ENCODE results near the gene DRC3. TPM values are rescaled to one million over a fixed set of nuclear protein-coding genes. Genes with fewer than 3 reads are reported as not detected.

DRC3 gene
- total and polyA plus RNA-seq, 10 of the 15 experiments (the other 5 are each of a cell fraction or from before 2014, with no cell fraction given), result 0.18 to 2.3 (median 0.60) TPM; not detected in 3

- ChIA-PET SMC1A (ENCODE audit: uncharacterized antibody, unreplicated experiment) (no interaction called here), RAD21 (ENCODE audit: unreplicated experiment) (no interaction called here), CTCF (no interaction called here), POLR2A (no interaction called here)
- Histone ChIP-seq H3K4me3 (no peak overlapping the region), H3K9me3 (replicated peaks; ENCODE audit: control insufficient read depth, insufficient read depth, low read length) (no peaks in the 10 kb centered on the region), H3K4me2 (ENCODE audit: control insufficient read depth, insufficient read depth) (no peak overlapping the region), H3K9ac (ENCODE audit: control insufficient read depth, insufficient read depth, low read length) (no peak overlapping the region), H3K36me3 (ENCODE audit: control insufficient read depth in 2 of 2, insufficient read depth in 2 of 2, low read length in 1 of 2) (no peaks in the 10 kb centered on the region), H3K27ac (ENCODE audit: control insufficient read depth, insufficient read depth) (no peak overlapping the region), H2AFZ (ENCODE audit: control insufficient read depth, low read depth, low read length) (no peak overlapping the region), H4K20me1 (ENCODE audit: control insufficient read depth, insufficient read depth) (no peaks in the 10 kb centered on the region), H3K4me1 (ENCODE audit: control insufficient read depth, insufficient read depth, low read length) (no peaks in the 10 kb centered on the region; the same call in 1 of the 2 replicates), H3K79me2 (ENCODE audit: control insufficient read depth, insufficient read depth, low read length) (no peaks in the 10 kb centered on the region), H3K27me3 (replicated peaks in 1 of 2; ENCODE audit: control insufficient read depth in 2 of 2, insufficient read depth in 2 of 2, low read length in 1 of 2) (no peaks in the 10 kb centered on the region)
- whole genome bisulfite sequencing (ENCODE audit: insufficient coverage, insufficient replicate concordance, low lambda C conversion rate, missing lambda C conversion rate), result 44% methylated on average over 9 of the region's 9 CpGs
- no peak for FAIRE-seq
- no TSS peak for BruUV-seq (replicated peaks)
- intact Hi-C loops (cut with micrococcal nuclease; ENCODE audit: unreplicated experiment), result no loop called here
- in situ Hi-C loops (cut with MboI), result no loop called here
- TF ChIP-seq USF1 (IDR thresholded peaks at IDR 0.05; ENCODE audit: borderline replicate concordance, extremely low read length, insufficient read depth, low read depth, low read length) (no peak), TAF1 (IDR thresholded peaks at IDR 0.05; ENCODE audit: borderline replicate concordance, low read depth, low read length) (no peak), TCF12 (IDR thresholded peaks at IDR 0.05; ENCODE audit: low read depth, low read length) (no peak), HCFC1 (IDR thresholded peaks at IDR 0.05; ENCODE audit: low read length) (no peak), SMARCA5 (IDR thresholded peaks at IDR 0.05) (no peak), NFYB (IDR thresholded peaks at IDR 0.05; ENCODE audit: insufficient read depth, low read depth, low read length) (no peak), ZNF217 (IDR thresholded peaks at IDR 0.05) (no peak), PKNOX1 (IDR thresholded peaks at IDR 0.05) (no peak), ZNF274 (IDR thresholded peaks at IDR 0.05; ENCODE audit: insufficient read depth, insufficient read length) (no peak), CHD1 (IDR thresholded peaks at IDR 0.05; ENCODE audit: low read depth, low read length) (no peak), CREM (IDR thresholded peaks at IDR 0.05; ENCODE audit: low read depth) (no peak), BCL11A (IDR thresholded peaks at IDR 0.05; ENCODE audit: low read depth, low read length) (no peak)
- no peak for DNase-seq (ENCODE audit: low read depth, low spot score)
- ATAC-seq, result no peak
These were observed 8.7 kb downstream of the DRC3 start for GRCh38 chr17:17981330-17981729.
